ENCODE results near the gene SGTB.
"Not testable (repeated sequence)": the region's sequence is repeated elsewhere in the genome, so short reads cannot be mapped to it uniquely, and the experiment has no call there.

The SGTB gene

GRCh38 chr5:65734196-65734775, 12.4 kb upstream of the SGTB start:
- DNase-seq, result not testable (repeated sequence)

GRCh38 chr5:65732046-65732445, 10.1 kb upstream of the SGTB start:
- DNase-seq, result not testable (repeated sequence)

GRCh38 chr5:65730910-65731309, 9.0 kb upstream of the SGTB start:
- no peak for DNase-seq

GRCh38 chr5:65728218-65728617, 6.3 kb upstream of the SGTB start:
- no peak for DNase-seq

- DNase-seq, result no peak
Observed at GRCh38 chr5:65727491-65728156, 5.7 kb upstream of the SGTB start.

GRCh38 chr5:65722575-65723403, 880 bp upstream of the SGTB start:
- DNase-seq, result no peak

- DNase-seq, result no peak
Observed at GRCh38 chr5:65721050-65721719, 724 bp downstream of the SGTB start.

GRCh38 chr5:65718576-65719310, 3.2 kb downstream of the SGTB start:
- no peak for DNase-seq

GRCh38 chr5:65708145-65708544, 13.8 kb downstream of the SGTB start:
- no peak for DNase-seq

- DNase-seq, result no peak
Observed at GRCh38 chr5:65707663-65708062, 14.2 kb downstream of the SGTB start.

GRCh38 chr5:65704621-65705239, 17.2 kb downstream of the SGTB start:
- DNase-seq, result no peak

GRCh38 chr5:65702036-65702435, 19.9 kb downstream of the SGTB start:
- DNase-seq, result no peak

GRCh38 chr5:65699338-65699737, 22.6 kb downstream of the SGTB start:
- no peak for DNase-seq

GRCh38 chr5:65696892-65697291, 25.0 kb downstream of the SGTB start:
- DNase-seq, result no peak

GRCh38 chr5:65695896-65696295, 26.0 kb downstream of the SGTB start:
- no peak for DNase-seq

GRCh38 chr5:65695162-65695755, 26.6 kb downstream of the SGTB start:
- DNase-seq, result no peak

- DNase-seq, result no peak
Observed at GRCh38 chr5:65693121-65693520, 28.8 kb downstream of the SGTB start.

GRCh38 chr5:65682148-65682547, 39.8 kb downstream of the SGTB start:
- no peak for DNase-seq

GRCh38 chr5:65676056-65676455, 45.9 kb downstream of the SGTB start:
- DNase-seq, result not testable (repeated sequence)

- no peak for DNase-seq
Observed at GRCh38 chr5:65674749-65675148, 47.2 kb downstream of the SGTB start.

- no peak for DNase-seq
Observed at GRCh38 chr5:65672796-65673195, 49.1 kb downstream of the SGTB start.

GRCh38 chr5:65668696-65669095, 53.2 kb downstream of the SGTB start:
- no peak for DNase-seq

Data from effector CD8-positive, alpha-beta T cell (primary cell).